T-helper 17 cell (primary cell): ENCODE measurements around the gene ABCF1. TPM values are rescaled to one million over a fixed set of nuclear protein-coding genes. Genes with fewer than 3 reads are reported as not detected.

Experiments
- ATAC-seq: fragments of 150-1000 bp; cut with Tn5 transposase; 2 replicates; pipeline ENCODE4 v1.10.0; 2021; ENCODE audit warnings: mild to moderate bottlenecking, moderate library complexity
- DNase-seq, 3 donors: peaks; one replicate each; pipeline versions ENCODE4 v3.0.0 to v3.0.0-alpha.2; 2020 to 2021
- H3K9me3 ChIP-seq: one replicate; pipeline ENCODE4 v1.7.0; 2013; ENCODE audit warnings: low read length, mild to moderate bottlenecking; ENCODE audit not compliant: control insufficient read depth, poor library complexity, severe bottlenecking
- H3K27ac Mint-ChIP-seq: one replicate; pipeline ENCODE4 v1.8.0; 2022; ENCODE audit warnings: mild to moderate bottlenecking, moderate library complexity, mixed read lengths
- H3K27me3 Mint-ChIP-seq: one replicate; pipeline ENCODE4 v1.8.0; 2022; ENCODE audit warnings: mixed read lengths
- H3K36me3 Mint-ChIP-seq: one replicate; pipeline ENCODE4 v1.8.0; 2022; ENCODE audit warnings: low read depth, mixed read lengths
- H3K4me1 Mint-ChIP-seq: one replicate; pipeline ENCODE4 v1.8.0; 2022; ENCODE audit warnings: mild to moderate bottlenecking, mixed read lengths
- H3K4me3 Mint-ChIP-seq: one replicate; pipeline ENCODE4 v1.8.0; 2022; ENCODE audit warnings: mild to moderate bottlenecking, moderate library complexity, mixed read lengths
- total RNA-seq, 4 donors: library from RNA in 2 of 4; stranded (reverse) in 2 of 4; gene quantifications; one replicate each; pipeline ENCODE4 v1.2.3 and lab custom pipeline; 2022 to 2026

The ABCF1 gene
- total RNA-seq, 2 donors from 2014 or later: 97.4 to 106 TPM

DNA sequence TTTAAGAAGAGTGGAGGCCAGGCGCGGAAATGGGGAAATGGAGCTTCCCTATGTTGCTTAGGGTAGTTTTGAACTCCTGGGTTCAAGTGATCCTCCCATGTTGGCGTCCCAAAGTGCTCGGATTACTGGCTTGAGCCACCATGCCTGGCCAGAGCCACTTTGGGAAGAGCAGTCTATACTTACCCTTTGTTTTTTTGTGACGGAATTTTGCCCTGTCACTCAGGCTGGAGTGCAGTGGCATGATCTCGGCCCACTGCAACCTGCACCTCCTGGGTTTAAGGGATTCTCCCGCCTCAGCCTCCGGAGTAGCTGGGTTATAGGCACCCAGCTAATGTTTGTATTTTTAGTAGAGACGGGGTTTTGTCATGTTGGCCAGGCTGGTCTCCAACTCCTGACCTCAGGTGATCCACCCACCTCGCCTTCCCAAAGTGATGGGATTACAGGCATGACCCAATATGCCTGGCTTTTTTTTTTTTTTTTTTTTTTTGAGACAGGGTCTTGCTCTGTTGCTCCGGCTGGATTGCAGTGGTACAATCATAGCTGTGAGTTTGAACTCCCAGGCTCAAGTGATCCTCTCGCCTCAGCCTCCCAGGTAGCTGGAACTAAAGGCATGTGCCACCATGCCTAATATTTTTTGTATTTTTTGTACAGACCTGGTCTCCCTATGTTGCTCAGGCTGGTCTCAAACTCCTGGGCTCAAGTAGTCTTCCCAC lies 27.8 kb downstream of the ABCF1 start:
- H3K4me1 Mint-ChIP-seq: peaks cover 21% of the 10 kb centered on the region
- H3K4me3 Mint-ChIP-seq: no peak overlapping the region
- no peaks in the 10 kb centered on the region for H3K9me3 ChIP-seq
- DNase-seq (no peak), ATAC-seq (no peak)
- H3K36me3 Mint-ChIP-seq: peaks cover 8% of the 10 kb centered on the region
- no peaks in the 10 kb centered on the region for H3K27me3 Mint-ChIP-seq
- no peak overlapping the region for H3K27ac Mint-ChIP-seq

DNA sequence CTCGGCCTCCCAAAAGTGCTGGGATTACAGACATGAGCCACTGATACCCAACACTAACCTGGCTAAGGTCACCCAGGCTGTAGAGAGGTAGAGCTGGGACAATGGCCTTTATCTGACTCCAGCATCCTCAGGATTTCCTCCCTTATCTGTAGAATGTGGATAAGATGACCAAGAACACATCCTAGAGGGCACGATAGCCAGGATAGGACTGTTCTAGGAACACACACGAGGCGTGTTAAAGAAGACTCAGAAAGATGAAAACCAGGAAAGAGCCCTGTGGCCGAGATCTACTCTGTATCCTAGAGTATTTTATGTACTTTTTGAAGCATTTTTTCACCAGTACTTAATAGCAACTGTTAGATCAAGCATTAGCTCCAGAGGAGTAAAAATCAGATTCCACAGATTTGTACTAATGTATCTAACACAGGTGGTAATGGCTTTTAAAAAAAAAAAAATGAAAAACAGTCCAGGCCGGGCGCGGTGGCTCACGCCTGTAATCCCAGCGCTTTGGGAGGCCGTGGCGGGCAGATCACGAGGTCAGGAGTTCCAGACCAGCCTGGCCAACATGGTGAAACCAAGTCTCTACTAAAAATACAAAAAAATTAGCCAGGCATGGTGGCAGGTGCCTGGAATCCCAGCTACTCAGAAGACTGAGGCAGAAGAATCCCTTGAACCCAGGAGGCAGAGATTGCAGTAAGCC lies 28.5 kb downstream of the ABCF1 start:
- DNase-seq (no peak), ATAC-seq (no peak)
- no peaks in the 10 kb centered on the region for H3K9me3 ChIP-seq
- Mint-ChIP-seq H3K27me3 (no peaks in the 10 kb centered on the region), H3K4me3 (no peak overlapping the region), H3K27ac (peak overlapping the region; percentile 24), H3K36me3 (peaks cover 8% of the 10 kb centered on the region), H3K4me1 (peaks cover 19% of the 10 kb centered on the region)

DNA sequence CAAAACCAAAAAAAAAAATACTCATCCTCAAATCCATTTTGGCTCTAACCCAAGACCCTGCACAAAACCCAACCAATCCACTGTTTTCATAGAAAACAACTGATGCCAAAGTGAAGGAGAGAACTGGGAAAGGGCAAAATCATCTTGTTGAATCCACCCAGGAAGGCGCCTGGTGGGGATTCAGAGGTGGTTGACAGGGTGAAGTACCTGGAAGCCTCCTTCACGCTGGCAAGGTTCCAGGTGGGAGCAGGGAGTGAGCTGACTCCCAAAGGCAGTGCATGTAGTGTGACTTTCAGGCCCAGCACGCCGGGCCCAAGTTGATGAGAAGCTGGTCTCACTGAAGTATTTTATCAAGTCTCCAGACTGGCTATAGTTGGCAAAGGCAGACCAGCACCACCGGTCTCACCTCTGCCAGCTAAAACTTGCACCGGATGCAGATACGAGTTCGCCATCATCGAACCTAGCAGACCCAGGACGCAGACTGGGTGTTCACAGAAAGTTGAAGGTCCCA lies 29.3 kb downstream of the ABCF1 start:
- no peaks in the 10 kb centered on the region for H3K9me3 ChIP-seq
- Mint-ChIP-seq H3K4me3 (no peak overlapping the region), H3K27ac (peak overlapping the region; percentile 24), H3K4me1 (peaks cover 18% of the 10 kb centered on the region), H3K36me3 (peaks cover 8% of the 10 kb centered on the region), H3K27me3 (no peaks in the 10 kb centered on the region)
- ATAC-seq: no peak
- no peak for DNase-seq

- H3K27ac Mint-ChIP-seq: peak overlapping the region; percentile 78
- peaks cover 11% of the 10 kb centered on the region for H3K36me3 Mint-ChIP-seq
- ATAC-seq (no peak), DNase-seq (no peak)
- H3K4me1 Mint-ChIP-seq: peaks cover 20% of the 10 kb centered on the region
- H3K9me3 ChIP-seq: no peaks in the 10 kb centered on the region
- H3K27me3 Mint-ChIP-seq: no peaks in the 10 kb centered on the region
- no peak overlapping the region for H3K4me3 Mint-ChIP-seq
These were observed 30.2 kb downstream of the ABCF1 start for GRCh38 chr6:30601436-30601814.

- H3K4me3 Mint-ChIP-seq: no peak overlapping the region
- peak overlapping the region; percentile 27 for H3K27ac Mint-ChIP-seq
- ATAC-seq (no peak), DNase-seq (no peak)
- no peaks in the 10 kb centered on the region for H3K27me3 Mint-ChIP-seq
- H3K4me1 Mint-ChIP-seq: peaks cover 18% of the 10 kb centered on the region
- peaks cover 12% of the 10 kb centered on the region for H3K36me3 Mint-ChIP-seq
- H3K9me3 ChIP-seq: no peaks in the 10 kb centered on the region
These were observed 30.8 kb downstream of the ABCF1 start for GRCh38 chr6:30601815-30602641.

GRCh38 chr6:30603961-30604360 lies 32.7 kb downstream of the ABCF1 start:
- Mint-ChIP-seq H3K27ac (no peak overlapping the region), H3K4me3 (no peak overlapping the region), H3K27me3 (no peaks in the 10 kb centered on the region), H3K4me1 (peaks cover 19% of the 10 kb centered on the region), H3K36me3 (peaks cover 19% of the 10 kb centered on the region)
- H3K9me3 ChIP-seq: no peaks in the 10 kb centered on the region
- no peak for DNase-seq
- ATAC-seq: no peak

DNA sequence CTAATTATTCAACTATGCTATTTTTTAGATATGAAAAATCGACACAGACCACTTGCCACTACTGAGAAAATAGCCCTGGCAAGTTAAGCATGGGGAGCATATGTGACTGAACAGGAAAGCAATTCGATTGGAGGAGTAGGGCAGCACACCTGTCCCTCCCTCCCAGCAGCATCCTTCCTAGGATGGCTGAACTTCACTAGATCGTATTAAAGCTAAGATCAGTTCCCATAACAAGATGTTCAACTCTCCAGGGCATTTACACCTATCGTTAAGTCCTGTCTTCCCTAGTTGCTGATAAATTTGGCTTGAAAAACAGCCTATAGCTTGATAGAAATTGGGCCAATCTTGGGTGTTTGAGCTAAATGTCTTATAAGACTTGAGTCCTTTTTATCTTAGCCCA lies 38.8 kb downstream of the ABCF1 start:
- H3K27me3 Mint-ChIP-seq: no peaks in the 10 kb centered on the region
- H3K9me3 ChIP-seq: no peaks in the 10 kb centered on the region
- H3K4me3 Mint-ChIP-seq: no peak overlapping the region
- peak overlapping the region; percentile 97 for H3K27ac Mint-ChIP-seq
- peaks cover 52% of the 10 kb centered on the region for H3K4me1 Mint-ChIP-seq
- DNase-seq (no peak), ATAC-seq (no peak)
- peaks cover 16% of the 10 kb centered on the region for H3K36me3 Mint-ChIP-seq

- no peak for ATAC-seq
- Mint-ChIP-seq H3K4me3 (no peak overlapping the region), H3K27ac (peak overlapping the region; percentile 97), H3K36me3 (peaks cover 22% of the 10 kb centered on the region), H3K4me1 (peaks cover 57% of the 10 kb centered on the region), H3K27me3 (no peaks in the 10 kb centered on the region)
- H3K9me3 ChIP-seq: no peaks in the 10 kb centered on the region
- DNase-seq: no peak
These were observed 40.1 kb downstream of the ABCF1 start for GRCh38 chr6:30611150-30611855.

- H3K9me3 ChIP-seq: no peaks in the 10 kb centered on the region
- ATAC-seq: no peak
- DNase-seq: no peak
- no peak overlapping the region for H3K4me3 Mint-ChIP-seq
- peak overlapping the region; percentile 97 for H3K27ac Mint-ChIP-seq
- H3K4me1 Mint-ChIP-seq: peaks cover 56% of the 10 kb centered on the region
- no peaks in the 10 kb centered on the region for H3K27me3 Mint-ChIP-seq
- H3K36me3 Mint-ChIP-seq: peaks cover 21% of the 10 kb centered on the region
These were observed 40.6 kb downstream of the ABCF1 start for GRCh38 chr6:30611856-30612194.

GRCh38 chr6:30612213-30612612 lies 41.0 kb downstream of the ABCF1 start:
- Mint-ChIP-seq H3K27ac (peak overlapping the region; percentile 97), H3K4me1 (peaks cover 59% of the 10 kb centered on the region), H3K4me3 (no peak overlapping the region), H3K36me3 (peaks cover 24% of the 10 kb centered on the region), H3K27me3 (no peaks in the 10 kb centered on the region)
- H3K9me3 ChIP-seq: no peaks in the 10 kb centered on the region
- ATAC-seq (no peak), DNase-seq (no peak)

GRCh38 chr6:30612687-30613248 lies 41.5 kb downstream of the ABCF1 start:
- DNase-seq (no peak), ATAC-seq (no peak)
- Mint-ChIP-seq H3K27me3 (no peaks in the 10 kb centered on the region), H3K4me3 (no peak overlapping the region), H3K27ac (peak overlapping the region; percentile 97), H3K4me1 (peaks cover 56% of the 10 kb centered on the region), H3K36me3 (peaks cover 21% of the 10 kb centered on the region)
- no peaks in the 10 kb centered on the region for H3K9me3 ChIP-seq

GRCh38 chr6:30613251-30614043 lies 42.2 kb downstream of the ABCF1 start:
- Mint-ChIP-seq H3K27me3 (no peaks in the 10 kb centered on the region), H3K4me3 (peak overlapping the region; percentile 88), H3K4me1 (peaks cover 58% of the 10 kb centered on the region), H3K36me3 (peaks cover 21% of the 10 kb centered on the region), H3K27ac (peak overlapping the region; percentile 97)
- no peak for ATAC-seq
- no peaks in the 10 kb centered on the region for H3K9me3 ChIP-seq
- DNase-seq: no peak
